Vagina (tissue), 2 donors: Measurements from ENCODE around the gene EFNA1.

Source experiments
- POLR2A ChIP-seq, 2 donors: fragments of 450-650 bp; IDR thresholded peaks; one replicate each; pipeline ENCODE4 v1.6.1; 2017; ENCODE audit warnings: antibody characterized with exemption in 2 of 2, mild to moderate bottlenecking in 2 of 2, moderate library complexity in 2 of 2
- TF ChIP-seq, protein P1 (sequence below), 3 experiments: fragments of 450-650 bp in 2 of 3; fragments of 200-600 bp in 1 of 3; sonication (generic) in 1 of 3; IDR thresholded peaks; one replicate each; pipeline ENCODE4 v1.5.1; 2017 to 2019; ENCODE audit warnings: antibody characterized with exemption in 3 of 3, mild to moderate bottlenecking in 2 of 3, moderate library complexity in 2 of 3

GRCh38 chr1:155134880-155135414 is 7.3 kb downstream of the EFNA1 start:
- TF ChIP-seq, protein P1, sequence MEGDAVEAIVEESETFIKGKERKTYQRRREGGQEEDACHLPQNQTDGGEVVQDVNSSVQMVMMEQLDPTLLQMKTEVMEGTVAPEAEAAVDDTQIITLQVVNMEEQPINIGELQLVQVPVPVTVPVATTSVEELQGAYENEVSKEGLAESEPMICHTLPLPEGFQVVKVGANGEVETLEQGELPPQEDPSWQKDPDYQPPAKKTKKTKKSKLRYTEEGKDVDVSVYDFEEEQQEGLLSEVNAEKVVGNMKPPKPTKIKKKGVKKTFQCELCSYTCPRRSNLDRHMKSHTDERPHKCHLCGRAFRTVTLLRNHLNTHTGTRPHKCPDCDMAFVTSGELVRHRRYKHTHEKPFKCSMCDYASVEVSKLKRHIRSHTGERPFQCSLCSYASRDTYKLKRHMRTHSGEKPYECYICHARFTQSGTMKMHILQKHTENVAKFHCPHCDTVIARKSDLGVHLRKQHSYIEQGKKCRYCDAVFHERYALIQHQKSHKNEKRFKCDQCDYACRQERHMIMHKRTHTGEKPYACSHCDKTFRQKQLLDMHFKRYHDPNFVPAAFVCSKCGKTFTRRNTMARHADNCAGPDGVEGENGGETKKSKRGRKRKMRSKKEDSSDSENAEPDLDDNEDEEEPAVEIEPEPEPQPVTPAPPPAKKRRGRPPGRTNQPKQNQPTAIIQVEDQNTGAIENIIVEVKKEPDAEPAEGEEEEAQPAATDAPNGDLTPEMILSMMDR (IDR thresholded peaks at IDR 0.05) = no peak
- TF ChIP-seq POLR2A (IDR thresholded peaks at IDR 0.05) = no peak
